CD4-positive, alpha-beta T cell treated with Interleukin-4 for 4 hours (primary cell): ENCODE measurements around the gene TLE1.

Experiments
- DNase-seq: peaks from one replicate; pipeline ENCODE4 v3.0.0-alpha.2; 2020

TLE1 gene

DNA sequence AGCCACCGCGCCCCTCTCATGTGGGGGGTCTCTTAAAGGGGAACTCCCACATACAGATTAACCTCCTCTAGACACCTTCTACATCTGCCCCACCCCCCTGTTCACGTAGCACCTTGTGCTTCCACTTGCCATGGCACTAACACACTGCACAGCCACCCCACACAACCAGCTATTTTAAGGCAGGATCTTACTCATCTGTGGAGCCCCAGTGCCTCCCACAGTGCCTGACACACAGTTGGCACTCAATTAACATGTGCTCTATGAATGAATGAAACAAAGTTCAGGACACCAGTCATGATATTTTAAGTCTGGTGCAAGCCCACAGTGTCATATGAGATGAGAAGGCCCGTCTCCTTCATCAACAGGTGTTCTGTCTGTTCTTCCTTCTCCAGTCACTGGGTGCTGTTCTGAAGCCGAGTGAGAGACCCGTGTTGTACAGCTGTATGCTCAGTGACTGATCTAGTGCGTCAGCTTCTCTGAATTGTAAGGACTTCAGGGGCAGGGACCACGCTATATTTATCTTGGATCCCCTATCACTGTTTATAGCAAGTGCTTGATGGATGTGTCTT, 149.1 kb downstream of the TLE1 start:
- no peak for DNase-seq

DNA sequence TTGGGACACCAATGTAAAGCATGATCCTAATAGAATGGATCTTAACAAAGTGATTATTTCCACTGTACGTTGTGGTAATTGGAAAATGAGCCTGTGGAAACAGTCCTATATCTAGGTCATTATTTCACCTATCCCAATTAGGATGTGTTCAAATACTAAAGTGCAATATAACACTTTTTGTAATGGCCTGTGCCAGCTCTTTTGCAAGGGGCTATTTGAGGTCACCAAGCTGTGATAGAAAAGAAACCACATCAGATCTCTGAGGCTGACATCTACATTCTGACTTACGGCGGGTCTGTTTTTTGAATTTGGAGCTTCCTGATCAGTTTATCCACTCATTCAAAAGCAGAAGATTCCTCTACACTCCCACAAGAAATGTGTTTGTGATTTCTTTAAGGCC, 150.0 kb downstream of the TLE1 start:
- DNase-seq: no peak

DNA sequence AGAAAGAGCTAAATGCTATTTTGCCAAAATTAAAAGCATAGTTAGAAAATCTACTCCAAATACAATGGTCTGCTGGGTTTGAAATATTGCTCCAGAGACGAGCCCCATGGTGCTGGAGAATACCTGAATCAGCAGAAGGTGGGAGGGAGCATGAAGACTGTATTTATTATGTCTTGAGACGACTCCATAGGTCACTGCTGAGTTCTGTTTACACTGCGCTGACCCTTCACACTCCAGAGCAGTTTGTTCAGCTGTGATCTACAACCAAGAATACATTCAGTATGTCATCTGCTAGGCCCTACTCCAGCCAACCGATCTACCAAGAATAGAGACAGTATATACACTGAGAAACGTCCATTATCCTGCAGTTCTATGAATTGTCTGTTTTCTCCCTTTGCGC, 150.5 kb downstream of the TLE1 start:
- no peak for DNase-seq

DNA sequence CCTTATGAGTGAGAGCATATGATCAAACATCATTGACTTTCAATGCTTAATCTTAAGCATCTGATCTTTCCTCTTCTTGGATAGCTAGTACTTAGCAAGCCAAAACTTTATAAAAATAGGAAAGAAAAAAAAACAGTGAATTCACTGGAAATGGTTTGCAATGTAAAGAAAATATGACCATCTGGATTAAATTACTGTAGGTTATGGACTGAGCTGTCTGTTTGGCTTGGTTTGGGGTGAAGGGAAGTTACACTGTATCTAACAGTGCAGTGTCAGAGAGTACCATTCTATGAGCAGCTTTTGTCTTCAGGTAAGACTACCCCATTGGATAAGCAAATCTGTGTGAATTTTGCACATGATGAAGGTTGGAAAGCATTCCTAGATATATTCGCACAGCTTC, 151.4 kb downstream of the TLE1 start:
- DNase-seq: no peak

GRCh38 chr9:81536242-81537025, 152.9 kb downstream of the TLE1 start:
- DNase-seq: no peak

- no peak for DNase-seq
Observed at GRCh38 chr9:81535542-81536241, 153.7 kb downstream of the TLE1 start.

DNA sequence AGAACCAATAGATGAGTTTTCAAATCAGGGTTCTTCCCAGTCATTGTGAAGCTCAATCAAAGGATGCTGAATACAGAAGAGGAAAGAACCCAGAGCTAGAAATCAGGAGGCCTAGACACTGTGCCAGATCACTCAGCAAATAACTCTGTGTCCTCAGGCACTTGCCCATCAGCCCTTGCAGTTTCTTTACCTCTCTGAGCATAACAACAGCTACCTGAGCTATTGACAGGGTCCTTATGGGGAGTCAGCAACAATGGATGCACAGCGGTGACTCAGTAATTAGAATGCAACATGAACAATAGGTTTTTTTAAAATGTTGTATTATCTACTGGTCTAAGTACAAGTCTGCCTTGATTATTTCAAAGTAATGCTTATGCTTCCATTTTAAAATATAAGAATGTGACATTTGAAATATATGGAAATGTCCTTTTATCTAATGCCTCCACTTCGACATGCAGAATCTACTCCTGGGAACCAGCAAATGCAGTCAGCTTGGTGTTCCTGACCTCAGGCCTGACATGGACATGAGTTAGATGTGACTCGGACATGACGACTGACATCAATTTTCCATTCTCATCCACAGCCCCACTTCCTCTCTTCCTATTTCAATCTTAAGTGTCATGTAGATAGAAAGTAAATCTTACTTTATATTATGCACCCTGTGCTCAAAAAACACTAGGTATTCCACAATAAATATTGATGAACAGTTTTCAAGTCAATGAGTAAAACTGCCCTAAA, 155.0 kb downstream of the TLE1 start:
- no peak for DNase-seq
